OCI-LY1 (cell line): Measurements from ENCODE around the gene PDCD6IP.

Source experiments
- H2AFZ ChIP-seq: fragments of 200-600 bp; sonication (generic), shearing (Covaris generic); 2 replicates; pipeline ENCODE4 v1.6.0; 2014; ENCODE audit warnings: antibody characterized with exemption, mild to moderate bottlenecking, low read length
- H3F3A ChIP-seq: fragments of 200-600 bp; sonication (generic), shearing (Covaris generic); 2 replicates; pipeline ENCODE4 v1.6.0; 2014; ENCODE audit warnings: mild to moderate bottlenecking, antibody characterized with exemption, low read length, moderate library complexity; ENCODE audit not compliant: insufficient read depth
- H3K27ac ChIP-seq: fragments of 200-600 bp; sonication (generic); 2 replicates; pipeline ENCODE4 v1.5.1; 2014; ENCODE audit warnings: low read length, mixed run types, mild to moderate bottlenecking, low read depth; ENCODE audit not compliant: poor library complexity, severe bottlenecking
- H3K27me3 ChIP-seq: fragments of 200-600 bp; sonication (generic); 2 replicates; pipeline ENCODE4 v1.6.0; 2014; ENCODE audit warnings: antibody characterized with exemption, mild to moderate bottlenecking, low read length, moderate library complexity; ENCODE audit not compliant: insufficient read depth
- H3K36me3 ChIP-seq: fragments of 200-600 bp; sonication (generic); 2 replicates; pipeline ENCODE4 v1.6.1; 2014; ENCODE audit warnings: mild to moderate bottlenecking, antibody characterized with exemption, low read length, moderate library complexity, mixed read lengths; ENCODE audit not compliant: insufficient read depth
- H3K4me1 ChIP-seq: fragments of 200-600 bp; sonication (generic); 2 replicates; pipeline ENCODE4 v1.5.1; 2014; ENCODE audit warnings: mild to moderate bottlenecking, low read length, moderate library complexity; ENCODE audit not compliant: insufficient read depth, severe bottlenecking
- H3K4me2 ChIP-seq: fragments of 200-600 bp; sonication (generic), shearing (Covaris generic); 2 replicates; pipeline ENCODE4 v1.6.1; 2014; ENCODE audit warnings: low read length
- H3K4me3 ChIP-seq: fragments of 200-600 bp; sonication (generic); 2 replicates; pipeline ENCODE4 v1.5.1; 2014; ENCODE audit warnings: low read length, low read depth, mild to moderate bottlenecking, mixed read lengths; ENCODE audit not compliant: poor library complexity, severe bottlenecking
- H3K79me2 ChIP-seq: fragments of 200-600 bp; shearing (Covaris generic); 2 replicates; pipeline ENCODE4 v1.6.1; 2016; ENCODE audit warnings: mixed run types, low read length, mixed read lengths; ENCODE audit not compliant: insufficient read depth
- H3K9ac ChIP-seq: fragments of 200-600 bp; sonication (generic), shearing (Covaris generic); 2 replicates; pipeline ENCODE4 v1.6.1; 2014; ENCODE audit warnings: mild to moderate bottlenecking, low read length, mixed read lengths
- H3K9me2 ChIP-seq: fragments of 200-600 bp; sonication (generic), shearing (Covaris generic); 2 replicates; pipeline ENCODE4 v1.6.1; 2014; ENCODE audit warnings: low read depth, mild to moderate bottlenecking, low read length, mixed read lengths
- H3K9me3 ChIP-seq: fragments of 200-600 bp; shearing (Covaris generic); 2 replicates; pipeline ENCODE4 v1.6.1; 2014; ENCODE audit warnings: low read length, mixed read lengths
- H4K20me1 ChIP-seq: fragments of 200-600 bp; sonication (generic), shearing (Covaris generic); 2 replicates; pipeline ENCODE4 v1.6.0; 2016; ENCODE audit warnings: mild to moderate bottlenecking, low read length; ENCODE audit not compliant: insufficient read depth
- EZH2 ChIP-seq: fragments of 200-600 bp; sonication (generic), shearing (Covaris generic); IDR thresholded peaks from 2 replicates; pipeline ENCODE4 v1.8.0; 2017; ENCODE audit warnings: borderline replicate concordance, mixed run types, mild to moderate bottlenecking, antibody characterized with exemption, low read length, moderate library complexity, mixed read lengths
- TF ChIP-seq, protein P1 (sequence below): fragments of 200-600 bp; sonication (generic), shearing (Covaris generic); IDR thresholded peaks from 2 replicates; pipeline ENCODE4 v1.5.1; 2017; ENCODE audit warnings: mild to moderate bottlenecking, antibody characterized with exemption, low read length, moderate library complexity, mixed read lengths

Gene PDCD6IP

DNA sequence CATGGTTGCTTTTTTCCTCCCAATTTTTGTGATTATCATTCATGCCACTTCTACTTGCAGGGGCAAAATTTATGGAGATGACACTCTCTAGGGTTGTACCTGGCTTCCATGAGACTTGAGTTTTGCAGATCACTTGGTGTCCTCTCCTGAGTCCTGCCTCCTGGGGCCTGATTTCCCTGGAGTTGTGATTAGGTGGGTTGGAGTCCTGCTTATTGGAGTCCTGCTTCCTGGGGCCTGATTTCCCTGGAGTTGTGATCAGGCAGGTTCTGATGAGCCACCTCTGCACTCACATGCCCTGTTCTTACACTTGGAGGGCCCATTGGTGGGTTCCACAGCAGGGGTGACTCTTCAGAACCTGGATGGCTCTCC, 102.0 kb downstream of the PDCD6IP start:
- H3K36me3 ChIP-seq = no peaks in the 10 kb centered on the region
- no peak overlapping the region for H3K9ac ChIP-seq
- no peaks in the 10 kb centered on the region for H3K27me3 ChIP-seq
- H3K4me3 ChIP-seq = no peak overlapping the region
- H3K9me3 ChIP-seq = no peaks in the 10 kb centered on the region
- H3K79me2 ChIP-seq = no peaks in the 10 kb centered on the region
- TF ChIP-seq, protein P1, sequence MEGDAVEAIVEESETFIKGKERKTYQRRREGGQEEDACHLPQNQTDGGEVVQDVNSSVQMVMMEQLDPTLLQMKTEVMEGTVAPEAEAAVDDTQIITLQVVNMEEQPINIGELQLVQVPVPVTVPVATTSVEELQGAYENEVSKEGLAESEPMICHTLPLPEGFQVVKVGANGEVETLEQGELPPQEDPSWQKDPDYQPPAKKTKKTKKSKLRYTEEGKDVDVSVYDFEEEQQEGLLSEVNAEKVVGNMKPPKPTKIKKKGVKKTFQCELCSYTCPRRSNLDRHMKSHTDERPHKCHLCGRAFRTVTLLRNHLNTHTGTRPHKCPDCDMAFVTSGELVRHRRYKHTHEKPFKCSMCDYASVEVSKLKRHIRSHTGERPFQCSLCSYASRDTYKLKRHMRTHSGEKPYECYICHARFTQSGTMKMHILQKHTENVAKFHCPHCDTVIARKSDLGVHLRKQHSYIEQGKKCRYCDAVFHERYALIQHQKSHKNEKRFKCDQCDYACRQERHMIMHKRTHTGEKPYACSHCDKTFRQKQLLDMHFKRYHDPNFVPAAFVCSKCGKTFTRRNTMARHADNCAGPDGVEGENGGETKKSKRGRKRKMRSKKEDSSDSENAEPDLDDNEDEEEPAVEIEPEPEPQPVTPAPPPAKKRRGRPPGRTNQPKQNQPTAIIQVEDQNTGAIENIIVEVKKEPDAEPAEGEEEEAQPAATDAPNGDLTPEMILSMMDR = no peak
- no peak for TF ChIP-seq EZH2
- H3K27ac ChIP-seq = no peak overlapping the region
- no peak overlapping the region for H2AFZ ChIP-seq
- no peaks in the 10 kb centered on the region for H3K9me2 ChIP-seq
- no peaks in the 10 kb centered on the region for H4K20me1 ChIP-seq
- no peaks in the 10 kb centered on the region for H3F3A ChIP-seq
- no peak overlapping the region for H3K4me2 ChIP-seq
- no peaks in the 10 kb centered on the region for H3K4me1 ChIP-seq

DNA sequence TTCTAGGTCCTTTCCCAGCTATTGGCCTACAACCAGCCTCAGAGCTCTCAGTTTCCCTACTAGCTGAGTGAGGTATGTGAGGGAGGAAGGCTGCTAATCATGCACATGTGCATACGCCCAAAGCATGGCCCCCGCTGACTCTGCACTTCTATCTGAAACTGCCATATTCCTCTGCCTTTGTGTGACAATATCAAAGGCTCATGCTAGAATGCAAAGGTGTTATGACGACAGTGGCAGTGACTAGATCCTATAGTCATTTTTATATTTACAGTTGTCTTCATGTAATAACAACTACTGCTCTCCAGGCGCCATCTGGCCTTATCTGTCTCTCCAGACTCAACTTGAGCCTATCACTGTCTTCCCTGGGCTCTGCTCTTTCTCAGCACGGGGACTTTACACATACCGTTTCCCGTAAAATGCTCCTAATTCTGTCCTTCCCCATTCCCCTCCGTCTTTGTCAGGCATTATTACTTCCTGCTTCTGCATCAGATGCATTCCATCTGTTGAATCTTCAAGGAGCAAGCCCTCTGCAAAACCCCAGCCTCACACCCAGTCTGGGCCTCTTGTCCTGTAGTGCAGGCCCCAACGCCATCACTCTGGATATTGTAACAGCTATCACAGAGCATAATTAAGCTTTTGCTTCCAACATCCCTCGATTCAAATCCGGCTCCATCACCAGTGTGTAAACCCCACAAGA, 102.5 kb downstream of the PDCD6IP start:
- TF ChIP-seq, protein P1 = no peak
- TF ChIP-seq EZH2 = no peak
- no peak overlapping the region for H3K4me2 ChIP-seq
- H3K36me3 ChIP-seq = no peaks in the 10 kb centered on the region
- no peaks in the 10 kb centered on the region for H3K9me3 ChIP-seq
- no peak overlapping the region for H2AFZ ChIP-seq
- H3K9me2 ChIP-seq = no peaks in the 10 kb centered on the region
- no peak overlapping the region for H3K4me3 ChIP-seq
- H3K4me1 ChIP-seq = no peaks in the 10 kb centered on the region
- no peak overlapping the region for H3K27ac ChIP-seq
- no peaks in the 10 kb centered on the region for H4K20me1 ChIP-seq
- H3K27me3 ChIP-seq = no peaks in the 10 kb centered on the region
- H3F3A ChIP-seq = no peaks in the 10 kb centered on the region
- no peaks in the 10 kb centered on the region for H3K79me2 ChIP-seq
- no peak overlapping the region for H3K9ac ChIP-seq

DNA sequence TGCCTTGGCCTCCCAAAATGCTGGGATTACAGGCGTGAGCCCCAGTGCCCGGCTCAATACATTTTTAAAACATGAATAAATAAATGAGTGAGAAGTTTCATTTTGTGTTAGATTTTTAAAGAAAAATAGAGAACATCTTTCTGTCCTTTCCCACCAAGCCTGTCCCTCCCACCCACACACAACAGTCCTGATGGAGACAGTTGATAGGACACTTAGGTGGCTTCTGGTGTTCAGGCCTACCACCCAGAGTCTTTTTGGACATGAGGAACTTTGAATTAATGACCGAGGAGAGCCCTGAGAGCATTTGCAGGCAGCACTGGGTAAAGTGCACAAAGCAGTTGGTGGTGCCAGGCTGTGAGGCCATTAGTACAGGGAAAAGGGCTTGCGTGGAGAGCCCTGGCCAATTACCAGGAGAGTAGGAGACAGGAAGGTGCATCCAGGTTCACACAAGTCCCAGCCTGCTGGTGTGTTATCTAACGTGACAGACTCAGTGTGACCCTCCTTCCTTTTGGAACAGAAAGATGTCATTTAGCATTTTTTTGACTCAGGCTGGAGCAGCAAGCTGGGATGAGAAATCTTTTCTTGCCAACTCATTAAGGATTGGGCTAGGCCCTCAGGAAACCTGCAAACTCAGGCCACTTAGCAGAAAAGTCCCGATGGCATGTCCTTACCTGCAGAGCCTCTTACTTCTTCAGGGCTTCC, 103.6 kb downstream of the PDCD6IP start:
- Histone ChIP-seq H3K79me2 (no peaks in the 10 kb centered on the region), H3K9ac (no peak overlapping the region), H3K27me3 (no peaks in the 10 kb centered on the region), H3K4me3 (no peak overlapping the region), H3K4me2 (no peak overlapping the region), H3K27ac (no peak overlapping the region), H2AFZ (no peak overlapping the region), H3K9me2 (no peaks in the 10 kb centered on the region), H3K9me3 (no peaks in the 10 kb centered on the region), H4K20me1 (no peaks in the 10 kb centered on the region), H3K36me3 (no peaks in the 10 kb centered on the region), H3F3A (no peaks in the 10 kb centered on the region), H3K4me1 (no peaks in the 10 kb centered on the region)
- TF ChIP-seq EZH2 = no peak
- TF ChIP-seq, protein P1 = no peak
